Kidney (tissue), 14 donors: ENCODE data around the gene KIRREL3. TPM values are rescaled to one million over a fixed set of nuclear protein-coding genes. Genes with fewer than 3 reads are reported as not detected.

ENCODE experiments used
- DNase-seq, 5 donors: peaks; one replicate each; pipeline ENCODE4 v3.0.0-alpha.2; 2013 to 2020
- FAIRE-seq: peaks from 2 replicates; lab custom pipeline; 2012; peaks lifted over from hg19 to GRCh38; lab: Jason Lieb, UNC
- H3K27ac ChIP-seq, 2 donors: one replicate each; pipeline ENCODE4 v1.7.0; 2013; ENCODE audit warnings: low read depth in 2 of 2, low read length in 2 of 2, inconsistent platforms in 1 of 2
- H3K27me3 ChIP-seq: one replicate; pipeline ENCODE4 v1.7.1; 2013; ENCODE audit warnings: low read length, inconsistent platforms; ENCODE audit not compliant: control insufficient read depth, insufficient read depth
- H3K36me3 ChIP-seq, 3 donors: one replicate each; pipeline versions ENCODE4 v1.7.0 to v1.7.1; 2013; ENCODE audit warnings: low read length in 3 of 3, control low read depth in 1 of 3, inconsistent platforms in 1 of 3; ENCODE audit not compliant: insufficient read depth in 3 of 3, control insufficient read depth in 2 of 3
- H3K4me1 ChIP-seq, 3 donors: one replicate each; pipeline versions ENCODE4 v1.7.0 to v1.7.1; 2013; ENCODE audit warnings: low read length in 3 of 3, inconsistent platforms in 1 of 3, low read depth in 1 of 3; ENCODE audit not compliant: control insufficient read depth in 2 of 3, insufficient read depth in 2 of 3
- H3K4me3 ChIP-seq, 3 donors: one replicate each; pipeline versions ENCODE4 v1.7.0 to v1.8.1; 2013; ENCODE audit warnings: low read length in 3 of 3, control low read depth in 1 of 3, inconsistent platforms in 1 of 3
- H3K9ac ChIP-seq, 3 donors: one replicate each; pipeline versions ENCODE4 v1.7.0 to v1.7.1; 2013; ENCODE audit warnings: low read length in 3 of 3, control low read depth in 1 of 3, inconsistent platforms in 1 of 3
- H3K9me3 ChIP-seq, 3 donors: one replicate each; pipeline versions ENCODE4 v1.7.0 to v1.7.1; 2013; ENCODE audit warnings: low read length in 3 of 3, control low read depth in 1 of 3, inconsistent platforms in 1 of 3; ENCODE audit not compliant: control insufficient read depth in 2 of 3, insufficient read depth in 1 of 3
- CTCF ChIP-seq: IDR thresholded peaks from 3 replicates; pipeline ENCODE4 v1.5.1; 2012; ENCODE audit warnings: mild to moderate bottlenecking, moderate library complexity, borderline replicate concordance; ENCODE audit not compliant: insufficient read depth; ENCODE audit errors: extremely low read depth
- intact Hi-C: fragments of 100-400 bp; cut with DNase I; formaldehyde crosslinking; loops from one replicate; pipeline ENCODE4 v1.11.1; 2022
- polyA plus RNA-seq: library from polyadenylated mRNA; stranded (reverse); fragments of 350-450 nt; fragmentation: Illumina TruSeq; extraction: RNeasy Lipid Tissue Mini Kit (QIAGEN cat#74804); gene quantifications from one replicate; pipeline ENCODE4 v1.2.3, GENCODE V29; 2014; ENCODE audit warnings: low read depth, low replicate concordance; ENCODE audit not compliant: insufficient read depth
- total RNA-seq: library from RNA; stranded (reverse); fragmentation: NEBNext Ultra II Directional; extraction: Animal tissue kit (Norgen Biotek cat#: 25700); gene quantifications from one replicate; pipeline ENCODE4 v1.2.1, GENCODE V29; 2021
- donor health status: control.
- donor health status: control.
- donor health status: control.
- donor health status: control.
- donor health status: control.
- donor health status: DM: yes; HTN: yes; CAD: no.
- donor health status: Normal renal cell carcinoma (clear cell type).

Gene KIRREL3
- total and polyA plus RNA-seq, 2 donors from 2014 or later, result 0.19 to 0.22 TPM

GRCh38 chr11:126438272-126438671 lies 562.3 kb downstream of the KIRREL3 start:
- Histone ChIP-seq H3K4me1 (peaks cover 0 to 3% (median 0%) of the 10 kb centered on the region in 3 donors), H3K4me3 (no peak overlapping the region), H3K27ac (no peak overlapping the region), H3K9ac (no peak overlapping the region), H3K27me3 (no peaks in the 10 kb centered on the region), H3K9me3 (no peaks in the 10 kb centered on the region), H3K36me3 (no peaks in the 10 kb centered on the region)
- no peak for TF ChIP-seq CTCF
- FAIRE-seq (no peak), DNase-seq (no peak)
- intact Hi-C loops, result no loop called here

- no peak overlapping the region for H3K4me3 ChIP-seq
- no peaks in the 10 kb centered on the region for H3K27me3 ChIP-seq
- H3K9ac ChIP-seq, result no peak overlapping the region
- H3K9me3 ChIP-seq, result no peaks in the 10 kb centered on the region
- no peak for TF ChIP-seq CTCF
- no peaks in the 10 kb centered on the region for H3K36me3 ChIP-seq
- peaks cover 0 to 3% (median 0%) of the 10 kb centered on the region in 3 donors for H3K4me1 ChIP-seq
- DNase-seq, result no peak
- no peak for FAIRE-seq
- intact Hi-C loops, result no loop called here
- no peak overlapping the region for H3K27ac ChIP-seq
Observed at GRCh38 chr11:126437731-126438130, 562.8 kb downstream of the KIRREL3 start.

GRCh38 chr11:126436209-126436755 lies 564.3 kb downstream of the KIRREL3 start:
- Histone ChIP-seq H3K9me3 (no peaks in the 10 kb centered on the region), H3K27ac (no peak overlapping the region), H3K4me1 (peaks cover 0 to 3% (median 0%) of the 10 kb centered on the region in 3 donors), H3K36me3 (no peaks in the 10 kb centered on the region), H3K4me3 (no peak overlapping the region), H3K9ac (no peak overlapping the region), H3K27me3 (no peaks in the 10 kb centered on the region)
- intact Hi-C loops, result no loop called here
- no peak for DNase-seq
- FAIRE-seq, result no peak
- no peak for TF ChIP-seq CTCF

DNA sequence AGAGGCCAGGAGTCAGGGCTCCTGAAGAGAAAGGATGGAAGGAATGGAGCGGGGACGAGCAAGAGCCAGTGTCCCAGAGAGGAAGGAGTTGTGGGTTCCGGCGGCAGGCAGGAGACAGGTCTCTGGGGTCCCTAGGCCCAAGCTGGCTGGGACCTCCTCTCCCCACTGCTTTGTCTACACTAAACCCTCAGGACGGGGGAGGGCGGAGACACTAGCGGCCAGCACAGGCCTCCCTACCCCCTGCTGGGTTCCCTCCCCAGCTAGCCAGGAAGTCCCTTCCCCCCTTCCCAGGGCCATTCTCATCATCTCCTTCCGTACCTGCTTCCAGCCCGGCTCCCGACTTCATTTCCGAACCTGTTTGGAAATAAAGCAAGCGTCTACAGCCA lies 565.6 kb downstream of the KIRREL3 start:
- no peak overlapping the region for H3K27ac ChIP-seq
- H3K27me3 ChIP-seq, result no peaks in the 10 kb centered on the region
- DNase-seq (no peak), FAIRE-seq (no peak)
- H3K9me3 ChIP-seq, result no peaks in the 10 kb centered on the region
- no peaks in the 10 kb centered on the region for H3K36me3 ChIP-seq
- no peaks in the 10 kb centered on the region for H3K4me1 ChIP-seq
- no peak for TF ChIP-seq CTCF
- intact Hi-C loops, result no loop called here
- H3K9ac ChIP-seq, result no peak overlapping the region
- H3K4me3 ChIP-seq, result no peak overlapping the region
